ENCODE measurements around the gene WNT11.

- no peak for TF ChIP-seq REST (IDR thresholded peaks at IDR 0.05; ENCODE audit: insufficient read depth in 1 of 2, low read depth in 2 of 2, low read length in 2 of 2)
- TF ChIP-seq TAF1 (IDR thresholded peaks at IDR 0.05; ENCODE audit: borderline replicate concordance, insufficient read depth, low read length): no peak
- no peak for TF ChIP-seq SIN3A (IDR thresholded peaks at IDR 0.05; ENCODE audit: borderline replicate concordance, insufficient read depth, low read length)
Measured at GRCh38 chr11:76190376-76190775, 15.9 kb downstream of the WNT11 start.

Measured in PFSK-1 (cell line).